Measurements from ENCODE around the gene GAB4. TPM values are rescaled to one million over a fixed set of nuclear protein-coding genes. Genes with fewer than 3 reads are reported as not detected.

The GAB4 gene
- total RNA-seq, 1 experiment from 2014 or later: not detected

- Histone ChIP-seq H3K4me3 (no peak overlapping the region), H3K27me3 (peaks cover 5% of the 10 kb centered on the region; the same call in 1 of the 2 replicates), H3K9me3 (replicated peaks) (no peaks in the 10 kb centered on the region), H3K36me3 (no peaks in the 10 kb centered on the region), H3K27ac (no peak overlapping the region), H3K4me1 (no peaks in the 10 kb centered on the region)
- no peak for DNase-seq
These were observed 38.3 kb downstream of the GAB4 start for GRCh38 chr22:16969508-16970327.

- Histone ChIP-seq H3K36me3 (no peaks in the 10 kb centered on the region), H3K27ac (no peak overlapping the region), H3K4me3 (no peak overlapping the region), H3K27me3 (peaks cover 7% of the 10 kb centered on the region; the same call in 1 of the 2 replicates), H3K9me3 (replicated peaks) (no peaks in the 10 kb centered on the region), H3K4me1 (no peaks in the 10 kb centered on the region)
- DNase-seq: no peak
These were observed 39.8 kb downstream of the GAB4 start for GRCh38 chr22:16968218-16968595.

DNA sequence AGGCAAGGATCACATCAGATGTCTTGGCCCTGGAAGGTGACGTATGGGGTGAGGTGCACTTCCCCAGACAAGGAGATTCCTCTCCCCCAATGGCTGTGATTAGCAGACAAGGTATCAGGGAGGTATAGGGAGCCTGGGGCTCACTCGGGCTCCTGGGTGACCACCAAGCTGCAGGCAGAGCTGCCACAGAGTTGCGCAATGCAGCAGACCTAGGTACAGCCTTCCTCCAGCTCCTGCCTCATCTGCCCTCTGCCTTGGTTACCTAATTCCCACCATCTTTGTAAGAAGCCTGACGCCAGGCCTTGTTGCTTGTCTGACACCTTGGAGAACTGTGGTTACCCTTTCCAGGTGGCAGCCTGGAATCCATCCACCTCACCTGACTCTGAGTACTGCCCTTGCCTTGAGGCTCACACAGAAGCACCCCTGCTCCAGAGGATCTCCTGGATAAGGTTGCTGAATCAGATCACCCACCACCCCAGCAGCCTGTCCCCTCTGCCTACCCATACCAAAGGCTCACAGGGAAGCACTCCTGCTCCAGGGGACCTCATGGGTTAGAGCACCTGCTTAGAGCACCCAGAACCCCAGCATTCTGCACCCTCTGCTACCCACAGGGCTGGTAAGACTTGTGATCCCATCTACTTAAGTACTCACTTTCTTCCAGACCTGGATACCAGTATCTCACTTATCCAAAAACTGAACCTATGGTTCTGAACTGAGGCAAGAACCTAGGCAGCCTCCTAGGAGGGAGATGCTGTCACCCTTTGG lies 40.4 kb downstream of the GAB4 start:
- H3K4me3 ChIP-seq: no peak overlapping the region
- no peaks in the 10 kb centered on the region for H3K36me3 ChIP-seq
- DNase-seq: no peak
- H3K27me3 ChIP-seq: peaks cover 7% of the 10 kb centered on the region; the same call in 1 of the 2 replicates
- no peak overlapping the region for H3K27ac ChIP-seq
- H3K4me1 ChIP-seq: no peaks in the 10 kb centered on the region
- H3K9me3 ChIP-seq (replicated peaks): no peaks in the 10 kb centered on the region

DNA sequence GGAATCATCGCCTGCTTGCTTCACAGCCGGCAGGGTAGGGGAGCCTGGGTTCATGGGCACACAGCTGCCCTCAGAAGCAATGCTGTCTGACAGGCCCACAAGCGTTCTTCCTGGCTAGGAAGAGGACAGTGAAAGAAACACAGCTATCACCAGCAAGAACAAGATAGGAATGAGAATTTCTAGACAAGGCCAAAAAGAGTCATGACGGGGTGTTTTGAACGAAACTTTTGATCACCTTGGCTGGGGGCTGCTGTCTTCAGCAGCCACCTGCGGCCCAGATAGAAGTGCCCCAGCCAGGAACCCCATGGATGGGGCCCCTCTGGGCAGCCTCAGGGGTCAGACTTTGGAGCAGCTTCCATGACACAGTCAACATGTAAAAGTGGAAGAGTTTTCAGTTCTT lies 41.8 kb downstream of the GAB4 start:
- no peaks in the 10 kb centered on the region for H3K9me3 ChIP-seq (replicated peaks)
- H3K27me3 ChIP-seq: peaks cover 11% of the 10 kb centered on the region; the same call in 1 of the 2 replicates
- no peak overlapping the region for H3K27ac ChIP-seq
- H3K4me1 ChIP-seq: no peaks in the 10 kb centered on the region
- H3K4me3 ChIP-seq: no peak overlapping the region
- no peak for DNase-seq
- no peaks in the 10 kb centered on the region for H3K36me3 ChIP-seq

- H3K27me3 ChIP-seq: peaks cover 11% of the 10 kb centered on the region; the same call in 1 of the 2 replicates
- DNase-seq: no peak
- H3K36me3 ChIP-seq: no peaks in the 10 kb centered on the region
- no peak overlapping the region for H3K4me3 ChIP-seq
- H3K9me3 ChIP-seq (replicated peaks): no peaks in the 10 kb centered on the region
- no peaks in the 10 kb centered on the region for H3K4me1 ChIP-seq
- H3K27ac ChIP-seq: no peak overlapping the region
These were observed 42.5 kb downstream of the GAB4 start for GRCh38 chr22:16965560-16965959.

DNA sequence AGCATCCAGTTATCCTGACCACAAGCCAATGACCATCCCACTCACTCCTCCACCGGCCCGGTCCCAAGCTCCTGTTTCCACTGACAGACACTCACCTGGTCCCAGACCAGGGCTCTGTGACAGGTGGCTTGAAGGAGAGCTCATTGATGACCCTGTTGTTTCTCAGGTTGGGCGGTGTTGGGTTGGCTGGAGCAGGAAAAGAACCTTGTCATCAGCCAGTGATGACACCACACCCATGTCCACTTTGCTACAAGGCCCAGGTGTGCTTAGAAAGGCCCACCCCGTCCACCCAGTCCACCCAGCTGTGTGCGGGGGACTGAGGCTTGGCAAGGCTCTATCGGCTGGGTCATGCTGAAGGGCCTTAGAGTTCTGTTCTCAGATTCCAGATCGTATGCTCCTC lies 42.9 kb downstream of the GAB4 start:
- Histone ChIP-seq H3K4me3 (no peak overlapping the region), H3K9me3 (replicated peaks) (no peaks in the 10 kb centered on the region), H3K27me3 (peaks cover 9% of the 10 kb centered on the region; the same call in 1 of the 2 replicates), H3K36me3 (no peaks in the 10 kb centered on the region), H3K27ac (no peak overlapping the region), H3K4me1 (no peaks in the 10 kb centered on the region)
- no peak for DNase-seq

- Histone ChIP-seq H3K4me3 (no peak overlapping the region), H3K9me3 (replicated peaks) (no peaks in the 10 kb centered on the region), H3K36me3 (no peaks in the 10 kb centered on the region), H3K27ac (no peak overlapping the region), H3K27me3 (peaks cover 9% of the 10 kb centered on the region; the same call in 1 of the 2 replicates), H3K4me1 (no peaks in the 10 kb centered on the region)
- no peak for DNase-seq
These were observed 43.7 kb downstream of the GAB4 start for GRCh38 chr22:16964366-16964765.

GRCh38 chr22:16963189-16963945 lies 44.7 kb downstream of the GAB4 start:
- Histone ChIP-seq H3K4me1 (no peaks in the 10 kb centered on the region), H3K9me3 (replicated peaks) (no peaks in the 10 kb centered on the region), H3K27ac (no peak overlapping the region), H3K4me3 (no peak overlapping the region), H3K36me3 (no peaks in the 10 kb centered on the region), H3K27me3 (peaks cover 9% of the 10 kb centered on the region; the same call in 1 of the 2 replicates)
- no peak for DNase-seq

DNA sequence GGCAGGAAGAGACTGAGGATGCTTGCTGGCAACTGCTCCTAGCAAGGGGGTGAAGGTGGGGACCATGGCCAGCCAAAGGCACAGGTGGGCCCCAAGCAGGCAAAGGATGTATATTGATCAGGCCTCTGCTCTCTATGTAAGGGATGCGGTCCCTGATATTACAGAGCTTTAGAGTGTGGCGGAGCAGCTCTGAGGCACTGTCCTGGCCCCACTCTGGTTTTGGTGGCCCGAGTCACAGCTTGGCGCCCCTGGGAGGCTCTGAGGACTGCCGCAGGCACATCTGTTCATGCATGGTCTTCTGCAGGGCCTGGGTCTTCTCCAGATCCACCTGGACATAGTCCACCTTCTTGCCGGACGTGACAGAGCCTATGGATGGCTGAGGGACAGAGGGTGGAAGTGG lies 45.5 kb downstream of the GAB4 start:
- H3K4me3 ChIP-seq: no peak overlapping the region
- H3K27me3 ChIP-seq: peaks cover 9% of the 10 kb centered on the region; the same call in 1 of the 2 replicates
- no peak for DNase-seq
- H3K4me1 ChIP-seq: no peaks in the 10 kb centered on the region
- H3K27ac ChIP-seq: no peak overlapping the region
- no peaks in the 10 kb centered on the region for H3K9me3 ChIP-seq (replicated peaks)
- no peaks in the 10 kb centered on the region for H3K36me3 ChIP-seq

GRCh38 chr22:16961477-16962186 lies 46.4 kb downstream of the GAB4 start:
- Histone ChIP-seq H3K9me3 (replicated peaks) (no peaks in the 10 kb centered on the region), H3K27me3 (peaks cover 9% of the 10 kb centered on the region; the same call in 1 of the 2 replicates), H3K4me3 (no peak overlapping the region), H3K4me1 (no peaks in the 10 kb centered on the region), H3K36me3 (no peaks in the 10 kb centered on the region), H3K27ac (no peak overlapping the region)
- no peak for DNase-seq

DNA sequence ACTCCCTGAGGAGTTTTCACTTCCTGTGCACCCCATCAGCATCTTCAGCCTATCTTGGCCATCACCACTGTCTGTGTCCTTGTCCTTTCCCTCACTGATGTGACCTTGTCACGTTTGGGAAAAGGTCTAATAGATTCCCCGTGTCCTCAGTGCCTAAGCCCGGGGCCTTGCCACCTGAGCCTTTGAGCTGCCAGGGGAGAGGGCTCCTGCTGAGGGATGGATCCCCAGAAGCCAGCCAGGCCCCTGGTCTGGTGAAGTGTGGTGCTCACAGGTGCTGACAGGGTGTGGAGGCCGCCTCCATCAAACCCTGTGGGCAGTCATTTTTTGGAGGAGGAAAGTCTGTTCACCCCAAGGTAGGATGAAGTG lies 47.2 kb downstream of the GAB4 start:
- peaks cover 9% of the 10 kb centered on the region; the same call in 1 of the 2 replicates for H3K27me3 ChIP-seq
- no peaks in the 10 kb centered on the region for H3K4me1 ChIP-seq
- H3K27ac ChIP-seq: no peak overlapping the region
- no peaks in the 10 kb centered on the region for H3K36me3 ChIP-seq
- no peak overlapping the region for H3K4me3 ChIP-seq
- DNase-seq: no peak
- H3K9me3 ChIP-seq (replicated peaks): no peaks in the 10 kb centered on the region

GRCh38 chr22:16960220-16960883 lies 47.7 kb downstream of the GAB4 start:
- H3K4me1 ChIP-seq: no peaks in the 10 kb centered on the region
- no peaks in the 10 kb centered on the region for H3K36me3 ChIP-seq
- DNase-seq: no peak
- no peaks in the 10 kb centered on the region for H3K9me3 ChIP-seq (replicated peaks)
- no peak overlapping the region for H3K4me3 ChIP-seq
- no peak overlapping the region for H3K27ac ChIP-seq
- peaks cover 9% of the 10 kb centered on the region; the same call in 1 of the 2 replicates for H3K27me3 ChIP-seq

DNA sequence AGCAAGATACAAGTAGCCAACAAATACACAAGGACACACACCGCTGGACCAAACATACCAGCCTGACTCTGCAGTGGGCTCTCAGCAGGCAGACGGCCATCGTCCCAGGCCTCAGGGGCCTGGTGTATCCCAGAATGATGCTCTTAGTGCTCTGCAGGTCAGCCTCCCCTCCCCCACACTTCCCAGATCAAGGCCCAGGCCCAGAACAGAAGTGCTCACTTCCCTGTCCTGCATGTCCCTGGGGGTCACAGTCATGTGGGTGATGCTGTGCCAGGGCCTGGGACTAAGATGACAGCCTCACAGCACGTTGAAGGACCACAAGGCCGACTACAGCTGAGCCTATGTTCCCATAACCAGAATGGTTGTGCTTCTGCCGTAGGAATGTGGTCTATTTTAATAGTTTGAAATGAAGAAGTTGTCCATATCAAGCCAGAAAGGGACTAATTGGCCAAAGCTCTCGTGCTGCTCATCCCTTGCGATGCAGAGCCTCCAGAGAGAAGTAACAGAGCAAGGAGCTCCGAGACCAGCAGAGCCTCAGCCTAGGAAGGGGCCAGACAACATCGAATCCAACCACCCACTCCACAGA lies 48.6 kb downstream of the GAB4 start:
- Histone ChIP-seq H3K27ac (no peak overlapping the region), H3K4me3 (no peak overlapping the region), H3K9me3 (replicated peaks) (no peaks in the 10 kb centered on the region), H3K27me3 (peaks cover 9% of the 10 kb centered on the region; the same call in 1 of the 2 replicates), H3K4me1 (no peaks in the 10 kb centered on the region), H3K36me3 (no peaks in the 10 kb centered on the region)
- no peak for DNase-seq

All from SJCRH30 (cell line).